Ammon's horn (tissue), 1 donor: Measurements from ENCODE around the gene WDR76.

Experiments
- DNase-seq: peaks from one replicate; pipeline ENCODE4 v3.0.0-alpha.2; 2016; ENCODE audit warnings: low spot score

WDR76 gene

DNA sequence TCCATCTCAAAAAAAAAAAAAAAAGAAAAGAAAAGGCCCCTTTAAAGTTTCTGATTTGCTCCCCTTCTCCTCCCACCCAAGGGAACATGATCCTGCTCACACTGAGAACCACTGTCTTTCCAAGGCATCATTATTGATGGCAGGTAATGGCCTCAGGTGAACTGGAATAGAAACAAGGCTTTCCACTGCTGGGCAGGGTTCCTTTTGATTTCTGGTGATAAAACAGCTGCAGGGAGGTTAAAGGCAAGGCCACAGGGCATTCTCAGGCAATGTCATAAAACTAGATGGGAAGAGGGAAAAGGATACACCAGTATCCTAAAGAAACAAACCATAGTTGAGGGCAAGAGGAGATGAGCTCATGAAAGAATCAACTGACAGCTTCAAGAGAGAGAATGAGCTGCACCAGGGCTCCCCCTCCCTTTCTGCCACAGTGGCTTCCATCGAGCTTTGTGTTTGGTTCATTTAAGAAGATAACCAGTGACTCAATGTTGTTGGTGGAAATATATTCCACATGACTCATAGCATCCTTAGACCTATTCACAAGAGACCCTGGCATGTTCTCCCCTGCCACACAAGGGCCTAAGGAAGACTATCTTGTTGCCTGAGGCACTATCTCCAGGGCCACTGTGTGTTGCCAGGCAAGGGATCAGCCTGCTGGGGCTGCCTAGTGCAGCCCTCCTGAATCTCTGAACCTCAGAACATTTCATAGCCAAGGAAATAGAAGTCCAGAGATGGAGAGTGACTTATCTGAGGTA is 86.4 kb downstream of the WDR76 start:
- DNase-seq, result peak; percentile 49

DNA sequence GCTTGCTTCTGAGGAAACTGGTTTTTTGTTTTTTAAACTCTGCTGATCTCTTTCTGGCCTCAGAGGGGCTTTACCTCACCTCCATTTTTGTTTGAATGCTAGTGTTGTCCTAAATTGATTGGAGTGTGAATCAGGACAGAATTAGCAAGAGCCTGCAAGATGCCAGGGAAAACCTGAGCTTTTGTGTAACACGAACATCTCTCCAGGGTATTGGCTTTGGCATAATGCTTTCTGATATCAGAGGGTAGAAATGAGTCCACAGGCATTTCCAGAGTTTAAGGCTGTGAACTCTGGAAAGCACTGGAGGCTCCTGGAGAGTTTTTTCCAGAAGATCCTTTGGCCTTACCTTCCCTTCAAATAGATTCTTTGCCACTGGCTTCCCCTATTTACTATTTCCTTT is 87.1 kb downstream of the WDR76 start:
- DNase-seq, result no peak

DNA sequence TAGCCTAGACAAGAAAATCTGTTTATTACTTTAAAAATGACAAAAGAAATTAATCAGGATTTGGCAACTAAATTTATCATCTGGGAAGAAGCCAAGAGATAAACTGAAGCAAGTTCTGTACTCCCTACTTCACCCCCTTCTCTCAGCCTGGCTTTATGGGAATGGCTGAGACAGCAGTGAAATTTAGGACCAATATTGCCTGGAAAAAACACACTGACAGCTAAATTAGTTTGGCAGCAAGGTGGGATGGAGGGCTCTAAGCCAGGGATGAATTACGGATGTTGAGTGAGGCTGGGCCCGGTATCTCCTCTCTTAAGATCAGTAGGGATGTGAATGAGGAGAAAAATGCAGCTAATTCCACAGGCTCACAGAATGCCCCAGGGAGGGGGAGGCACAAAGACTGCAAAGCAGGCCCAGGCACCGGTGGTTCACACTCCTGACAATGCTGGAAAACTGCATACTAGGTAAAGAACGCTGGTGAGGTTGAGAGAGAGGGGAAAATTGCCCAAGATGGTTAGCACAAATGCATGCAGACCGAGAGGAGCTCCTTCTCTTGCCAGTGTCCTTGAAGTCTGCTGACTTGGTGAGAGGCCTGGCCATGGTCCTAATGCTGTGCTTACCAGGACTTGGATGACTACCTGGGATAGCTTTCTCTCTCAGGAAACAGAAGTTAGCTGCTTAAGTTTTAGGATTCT is 89.0 kb downstream of the WDR76 start:
- DNase-seq, result no peak

DNA sequence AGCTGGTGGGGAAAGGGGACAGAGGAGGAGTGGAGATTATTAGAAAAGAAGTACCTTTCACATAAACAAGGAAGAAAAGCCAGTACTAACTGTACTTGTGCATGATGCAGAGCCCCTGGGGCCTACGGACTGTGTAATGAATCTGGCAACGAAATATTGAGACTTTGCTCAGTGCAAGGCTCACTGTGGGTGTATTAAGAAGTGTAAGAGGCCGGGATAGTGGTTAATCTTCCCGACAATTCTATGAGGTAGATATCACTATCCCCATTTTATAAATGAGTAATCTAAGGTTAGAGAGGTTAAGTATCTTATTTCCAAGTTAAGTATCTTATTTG is 89.5 kb downstream of the WDR76 start:
- DNase-seq, result no peak
